Fibroblast of mammary gland (primary cell): ENCODE measurements around the gene VEGFB.

Experiments used
- DNase-seq: peaks from one replicate; pipeline ENCODE4 v3.0.0-alpha.2; 2010; ENCODE audit warnings: low read depth
- H3K4me3 ChIP-seq: 2 replicates; pipeline ENCODE4 v1.5.1; 2011; ENCODE audit warnings: low read depth, mild to moderate bottlenecking, low read length, moderate library complexity; ENCODE audit not compliant: control insufficient read depth
- TF ChIP-seq, protein P1 (sequence below): conservative IDR thresholded peaks from 2 replicates; pipeline ENCODE4 v1.5.1; 2011; ENCODE audit warnings: low read depth, low read length, inconsistent platforms; ENCODE audit not compliant: control insufficient read depth, insufficient read depth

The VEGFB gene, protein sequence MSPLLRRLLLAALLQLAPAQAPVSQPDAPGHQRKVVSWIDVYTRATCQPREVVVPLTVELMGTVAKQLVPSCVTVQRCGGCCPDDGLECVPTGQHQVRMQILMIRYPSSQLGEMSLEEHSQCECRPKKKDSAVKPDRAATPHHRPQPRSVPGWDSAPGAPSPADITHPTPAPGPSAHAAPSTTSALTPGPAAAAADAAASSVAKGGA

DNA sequence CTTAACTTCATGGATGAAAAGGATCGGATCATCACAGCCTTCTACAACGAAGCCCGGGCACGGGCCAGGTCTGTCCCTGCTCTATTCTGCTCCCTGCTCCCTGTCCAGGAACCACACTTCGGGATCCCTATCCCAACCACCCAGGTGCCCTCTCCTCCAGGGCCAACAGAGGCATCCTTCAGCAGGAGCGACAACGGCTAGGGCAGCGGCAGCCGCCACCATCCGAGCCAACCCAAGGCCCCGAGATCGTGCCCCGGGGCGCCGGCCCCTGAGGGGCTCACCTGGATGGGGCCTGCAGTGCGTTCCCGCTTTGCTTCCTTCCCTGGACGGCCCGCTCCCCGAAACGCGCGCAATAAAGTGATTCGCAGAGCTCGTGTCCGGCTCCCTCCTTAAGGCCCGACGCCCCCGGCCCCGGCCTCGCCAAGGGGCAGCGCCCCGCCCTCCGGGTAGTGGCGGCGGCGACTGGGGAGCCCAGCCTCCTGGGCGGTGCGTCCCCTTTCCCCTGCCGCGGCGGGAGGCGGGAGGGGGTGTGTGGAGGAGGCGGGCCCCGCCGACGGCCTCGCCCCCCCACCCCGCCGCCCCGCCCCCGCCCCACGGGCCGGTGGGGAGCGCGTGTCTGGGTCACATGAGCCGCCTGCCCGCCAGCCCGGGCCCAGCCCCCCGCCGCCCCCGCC is at the start of gene VEGFB:
Gene VEGFB, plus strand, starts transcription at position 672 of the 674 bp plus-strand sequence. CDS start 250 bp downstream, outside the sequence.
- DNase-seq, result no peak
- TF ChIP-seq, protein P1, sequence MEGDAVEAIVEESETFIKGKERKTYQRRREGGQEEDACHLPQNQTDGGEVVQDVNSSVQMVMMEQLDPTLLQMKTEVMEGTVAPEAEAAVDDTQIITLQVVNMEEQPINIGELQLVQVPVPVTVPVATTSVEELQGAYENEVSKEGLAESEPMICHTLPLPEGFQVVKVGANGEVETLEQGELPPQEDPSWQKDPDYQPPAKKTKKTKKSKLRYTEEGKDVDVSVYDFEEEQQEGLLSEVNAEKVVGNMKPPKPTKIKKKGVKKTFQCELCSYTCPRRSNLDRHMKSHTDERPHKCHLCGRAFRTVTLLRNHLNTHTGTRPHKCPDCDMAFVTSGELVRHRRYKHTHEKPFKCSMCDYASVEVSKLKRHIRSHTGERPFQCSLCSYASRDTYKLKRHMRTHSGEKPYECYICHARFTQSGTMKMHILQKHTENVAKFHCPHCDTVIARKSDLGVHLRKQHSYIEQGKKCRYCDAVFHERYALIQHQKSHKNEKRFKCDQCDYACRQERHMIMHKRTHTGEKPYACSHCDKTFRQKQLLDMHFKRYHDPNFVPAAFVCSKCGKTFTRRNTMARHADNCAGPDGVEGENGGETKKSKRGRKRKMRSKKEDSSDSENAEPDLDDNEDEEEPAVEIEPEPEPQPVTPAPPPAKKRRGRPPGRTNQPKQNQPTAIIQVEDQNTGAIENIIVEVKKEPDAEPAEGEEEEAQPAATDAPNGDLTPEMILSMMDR, result no peak
- peak within 1 kb of the TSS; percentile 57 for H3K4me3 ChIP-seq

DNA sequence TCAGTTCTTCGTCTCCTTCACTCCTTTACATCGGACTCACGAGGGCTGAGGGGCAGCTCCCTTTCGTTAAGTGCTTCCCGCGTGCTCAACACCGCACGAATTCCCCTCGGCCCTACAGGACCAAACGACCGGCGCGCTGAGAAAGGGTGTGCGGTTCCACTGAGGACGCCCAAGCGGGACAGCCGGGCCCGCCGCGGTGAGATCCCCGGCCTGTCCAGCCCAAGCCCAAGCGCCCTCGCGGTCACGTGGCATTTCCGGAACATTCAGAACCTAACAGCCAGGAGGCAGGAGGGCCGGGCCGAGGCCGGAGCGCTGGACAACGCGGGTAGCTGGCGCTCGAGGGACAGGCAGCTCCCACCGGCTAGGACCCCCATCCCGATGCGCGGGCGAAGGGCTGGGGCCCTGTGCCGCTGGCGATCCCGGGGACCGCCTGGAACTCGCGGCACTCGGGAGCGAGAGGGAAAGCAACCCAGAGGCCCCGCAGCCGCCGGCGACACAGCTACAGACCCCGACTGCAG is 49.1 kb upstream of the VEGFB start:
- TF ChIP-seq, protein P1, result peak; percentile 36
- peak overlapping the region; percentile 71 for H3K4me3 ChIP-seq
- DNase-seq, result peak; percentile 84

DNA sequence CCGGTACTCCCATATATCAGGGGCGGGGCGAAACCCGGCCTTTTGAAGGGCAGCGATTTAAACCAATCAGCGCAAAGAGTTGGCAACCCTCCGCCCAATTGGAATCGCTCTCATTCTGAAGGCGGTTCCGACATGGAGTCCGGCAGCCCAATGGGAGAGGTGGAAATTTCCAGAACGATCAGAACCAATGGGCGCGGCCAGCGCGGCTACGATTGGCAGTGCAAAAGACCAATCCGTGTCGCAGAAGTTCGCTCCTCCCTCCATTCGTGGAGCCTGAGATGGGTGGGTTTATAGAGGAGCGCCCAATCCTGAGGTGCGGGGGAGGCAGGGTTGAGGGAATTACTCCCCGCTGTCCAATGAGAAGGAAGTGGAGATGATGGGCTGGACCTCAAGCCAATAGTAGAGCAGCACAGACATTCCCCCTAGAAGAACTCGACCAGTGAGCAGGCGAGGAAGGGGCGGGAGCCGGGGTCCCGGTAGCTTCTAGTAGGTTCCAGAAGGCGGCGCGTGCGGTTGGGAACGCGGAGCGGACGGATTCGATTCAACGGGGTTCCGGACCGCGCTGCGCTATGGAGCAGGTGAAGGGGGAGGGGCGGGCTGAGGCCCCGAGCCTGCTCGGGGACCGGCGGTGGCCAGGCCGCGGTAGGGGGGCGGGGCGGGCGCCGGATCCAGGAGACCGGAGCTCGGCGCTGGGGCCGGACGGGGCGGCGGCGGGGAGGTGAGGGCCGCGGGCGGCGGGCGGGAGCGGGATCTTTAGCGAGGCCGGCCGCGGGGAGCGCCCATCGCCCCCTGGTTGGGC is 48.5 kb upstream of the VEGFB start, which contains the start of gene STIP1:
Gene STIP1, plus strand, starts transcription at position 479 of the 799 bp plus-strand sequence. Its CDS starts 91 bp downstream, at position 570.
- TF ChIP-seq, protein P1, result peak; percentile 41
- H3K4me3 ChIP-seq, result peak within 1 kb of the TSS; percentile 71
- DNase-seq, result peak; percentile 100

DNA sequence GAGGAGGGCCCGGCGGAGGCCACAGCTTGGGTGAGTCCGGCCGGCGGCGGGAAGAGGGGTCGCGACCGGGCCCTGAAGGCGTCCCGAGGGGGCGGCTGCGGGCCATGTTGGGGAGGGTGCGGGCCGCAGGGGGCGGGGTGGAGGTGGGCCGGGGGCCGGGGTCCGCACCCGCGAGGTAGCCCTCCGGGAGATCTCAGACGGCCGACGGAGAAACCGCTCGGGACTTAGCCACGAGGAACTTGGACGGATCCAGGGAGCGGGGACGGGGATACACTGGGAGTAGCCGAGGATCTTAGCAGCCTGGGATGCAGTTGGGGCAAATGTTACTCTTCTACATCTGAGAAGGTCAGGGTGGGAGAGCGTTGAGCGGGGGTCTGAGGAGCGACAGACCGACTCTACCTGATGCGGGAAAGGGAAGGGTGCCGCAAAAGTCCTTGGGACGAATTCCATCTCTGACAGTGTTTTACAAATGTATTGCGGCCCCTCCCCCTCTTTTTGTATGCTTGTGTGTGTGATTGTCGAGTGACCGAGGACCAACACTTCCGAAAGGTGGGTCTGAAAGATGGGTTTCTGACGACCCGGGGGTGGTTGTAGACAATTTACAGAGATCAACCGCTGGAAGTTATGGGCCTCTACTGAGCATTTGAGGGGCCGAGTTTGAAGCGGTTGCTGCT is 47.8 kb upstream of the VEGFB start:
- DNase-seq, result no peak
- TF ChIP-seq, protein P1, result no peak
- H3K4me3 ChIP-seq, result no peak overlapping the region

DNA sequence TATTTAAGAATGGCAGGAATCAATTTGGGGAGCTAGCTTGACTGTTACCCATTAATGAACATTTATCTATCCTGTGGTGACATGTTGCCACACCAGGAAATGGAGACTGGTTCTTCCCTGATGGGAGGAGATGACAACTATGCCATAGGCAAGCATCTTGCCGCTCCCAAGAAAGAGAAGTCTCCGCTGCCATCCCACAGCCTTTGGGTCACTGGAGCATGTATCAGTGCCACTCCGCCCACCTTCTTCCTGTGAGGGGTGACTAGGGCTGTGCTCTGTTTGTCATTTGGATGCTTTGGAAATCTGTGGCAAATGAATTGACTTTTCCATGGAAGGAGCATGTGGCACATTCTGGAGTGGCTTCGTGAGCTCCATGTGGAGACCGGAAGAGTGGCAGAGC is 42.0 kb upstream of the VEGFB start:
- DNase-seq, result no peak
- no peak overlapping the region for H3K4me3 ChIP-seq
- TF ChIP-seq, protein P1, result no peak

DNA sequence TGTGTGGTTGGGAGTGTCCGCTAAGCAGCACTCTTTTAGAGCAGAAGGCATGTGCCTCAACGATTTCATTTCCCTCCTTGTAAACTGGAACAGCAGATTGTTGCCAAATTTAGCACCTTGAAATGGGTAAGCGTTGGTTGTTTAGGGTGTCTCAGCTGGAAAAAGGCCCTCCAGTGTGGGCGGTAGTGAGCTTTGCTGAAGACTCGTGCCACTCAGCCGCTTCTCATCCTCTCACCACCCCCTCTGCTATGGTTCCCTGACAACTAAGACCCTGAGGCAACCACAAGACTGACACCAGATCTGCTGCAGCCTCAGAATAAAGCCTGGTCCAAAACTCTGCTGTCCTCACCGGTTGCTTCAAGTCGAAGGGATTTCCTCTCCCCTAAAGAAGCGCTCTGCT is 37.8 kb upstream of the VEGFB start:
- H3K4me3 ChIP-seq, result no peak overlapping the region
- DNase-seq, result no peak
- TF ChIP-seq, protein P1, result no peak
